Neural cell (in vitro differentiated cells): ENCODE measurements around the gene FOXJ1. TPM values are rescaled to one million over a fixed set of nuclear protein-coding genes. Genes with fewer than 3 reads are reported as not detected.

ENCODE experiments used
- H2AFZ ChIP-seq: fragments of 200-600, 300-800 bp; sonication (generic), shearing (Covaris generic); 2 replicates; pipeline ENCODE4 v1.6.0; 2014; ENCODE audit warnings: low read depth, mild to moderate bottlenecking, antibody characterized with exemption, low read length, moderate library complexity
- H3F3A ChIP-seq: fragments of 200-600 bp; shearing (Covaris generic); 2 replicates; pipeline ENCODE4 v1.6.1; 2016; ENCODE audit warnings: mild to moderate bottlenecking, moderate library complexity, mixed read lengths, antibody characterized with exemption, low read length; ENCODE audit not compliant: insufficient read depth, poor library complexity, severe bottlenecking
- H3K27ac ChIP-seq: fragments of 200-600, 300-800 bp; sonication (generic), shearing (Covaris generic); 2 replicates; pipeline ENCODE4 v1.5.1; 2014; ENCODE audit warnings: mild to moderate bottlenecking, low read length, moderate library complexity
- H3K27me3 ChIP-seq: fragments of 300-800, 200-600 bp; sonication (generic), shearing (Covaris generic); 2 replicates; pipeline ENCODE4 v1.6.0; 2014; ENCODE audit warnings: mild to moderate bottlenecking, low read depth, low read length, moderate library complexity; ENCODE audit not compliant: insufficient read depth
- H3K36me3 ChIP-seq: fragments of 300-800, 200-600 bp; sonication (generic), shearing (Covaris generic); 2 replicates; pipeline ENCODE4 v1.5.1; 2014; ENCODE audit warnings: mild to moderate bottlenecking, antibody characterized with exemption, low read length, moderate library complexity; ENCODE audit not compliant: insufficient read depth
- H3K4me2 ChIP-seq: fragments of 300-800, 200-600 bp; sonication (generic), shearing (Covaris generic); 2 replicates; pipeline ENCODE4 v1.6.0; 2014; ENCODE audit warnings: mild to moderate bottlenecking, low read length
- H3K4me3 ChIP-seq: fragments of 300-800, 200-600 bp; sonication (generic), shearing (Covaris generic); 2 replicates; pipeline ENCODE4 v1.5.1; 2014; ENCODE audit warnings: mild to moderate bottlenecking, low read length, moderate library complexity
- H3K79me2 ChIP-seq: fragments of 200-600 bp; shearing (Covaris generic); replicated peaks from 2 replicates; pipeline ENCODE4 v1.6.0; 2014; ENCODE audit warnings: mild to moderate bottlenecking, low read length, moderate library complexity; ENCODE audit not compliant: insufficient read depth
- H3K9ac ChIP-seq: fragments of 300-800, 200-600 bp; sonication (generic), shearing (Covaris generic); 2 replicates; pipeline ENCODE4 v1.6.1; 2016; ENCODE audit warnings: mild to moderate bottlenecking, low read length, mixed read lengths
- H3K9me2 ChIP-seq: fragments of 200-600 bp; shearing (Covaris generic); 2 replicates; pipeline ENCODE4 v1.6.1; 2016; ENCODE audit warnings: mild to moderate bottlenecking, low read length, mixed read lengths; ENCODE audit not compliant: insufficient read depth
- H3K9me3 ChIP-seq: fragments of 200-600, 300-800 bp; sonication (generic), shearing (Covaris generic); 2 replicates; pipeline ENCODE4 v1.6.1; 2016; ENCODE audit warnings: mild to moderate bottlenecking, mixed run types, low read length, moderate library complexity, mixed read lengths
- H4K20me1 ChIP-seq: fragments of 200-600 bp; shearing (Covaris generic); 2 replicates; pipeline ENCODE4 v1.6.1; 2016; ENCODE audit warnings: mild to moderate bottlenecking, mixed run types; ENCODE audit not compliant: insufficient read depth
- CTCF ChIP-seq: fragments of 450-650 bp; IDR thresholded peaks from 2 replicates; pipeline ENCODE4 v1.5.1; 2014; ENCODE audit warnings: antibody characterized with exemption, mild to moderate bottlenecking, moderate library complexity; ENCODE audit not compliant: poor library complexity, severe bottlenecking
- EP300 ChIP-seq: fragments of 450-650 bp; conservative IDR thresholded peaks from 2 replicates; pipeline ENCODE4 v1.6.1; 2014; ENCODE audit warnings: antibody characterized with exemption, mild to moderate bottlenecking, moderate library complexity; ENCODE audit not compliant: poor library complexity, severe bottlenecking
- EZH2 ChIP-seq: fragments of 200-600, 300-800 bp; shearing (Covaris generic), sonication (generic); IDR thresholded peaks from 2 replicates; pipeline ENCODE4 v1.6.1; 2014; ENCODE audit warnings: antibody characterized with exemption, low read length, borderline replicate concordance, mild to moderate bottlenecking; ENCODE audit not compliant: insufficient read depth, poor library complexity, severe bottlenecking
- MXI1 ChIP-seq: fragments of 450-650 bp; conservative IDR thresholded peaks from 2 replicates; pipeline ENCODE4 v1.6.1; 2014; ENCODE audit warnings: antibody characterized with exemption, mild to moderate bottlenecking; ENCODE audit not compliant: poor library complexity, severe bottlenecking
- POLR2AphosphoS5 ChIP-seq: IDR thresholded peaks from 2 replicates; pipeline ENCODE4 v1.6.1; 2012
- RAD21 ChIP-seq: fragments of 450-650 bp; conservative IDR thresholded peaks from 2 replicates; pipeline ENCODE4 v1.6.1; 2014; ENCODE audit warnings: antibody characterized with exemption, mild to moderate bottlenecking, moderate library complexity
- REST ChIP-seq: IDR thresholded peaks from 2 replicates; pipeline ENCODE4 v1.6.1; 2012; ENCODE audit warnings: borderline replicate concordance
- SMC3 ChIP-seq: fragments of 450-650 bp; conservative IDR thresholded peaks from 2 replicates; pipeline ENCODE4 v1.6.1; 2014; ENCODE audit warnings: antibody characterized with exemption, mild to moderate bottlenecking, moderate library complexity; ENCODE audit not compliant: poor library complexity
- TAF1 ChIP-seq: IDR thresholded peaks from 2 replicates; pipeline ENCODE4 v1.6.1; 2012; ENCODE audit warnings: low read depth
- polyA plus RNA-seq: library from polyadenylated mRNA; depleted of rRNA; stranded (reverse); fragments of >200 nt; gene quantifications from 2 replicates; pipeline ENCODE4 v1.2.3, GENCODE V29; 2014

The FOXJ1 gene
- polyA plus RNA-seq, 1 donor from 2014 or later: 0.56 TPM

DNA sequence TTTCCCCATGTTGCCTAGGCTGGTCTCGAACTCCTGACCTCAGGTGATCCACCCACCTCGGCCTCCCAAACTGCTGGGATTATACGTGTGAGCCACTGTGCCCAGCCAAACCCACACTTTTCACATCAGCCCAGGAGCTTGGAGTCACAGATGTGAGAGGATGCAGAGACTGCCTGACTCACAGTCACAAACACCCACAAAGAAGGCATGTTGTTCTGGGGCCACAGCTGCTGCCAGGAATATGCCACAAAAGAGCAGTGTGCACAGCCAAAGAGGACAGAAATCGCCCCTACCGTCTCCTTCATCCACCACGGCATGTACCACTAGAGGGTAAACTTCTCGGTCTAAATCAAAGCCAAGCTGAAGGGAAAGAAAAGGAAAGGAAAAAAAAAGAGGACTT, 25.1 kb upstream of the FOXJ1 start:
- Histone ChIP-seq H3K4me2 (no peak overlapping the region), H3K27ac (no peak overlapping the region), H3K79me2 (no peaks in the 10 kb centered on the region), H4K20me1 (no peaks in the 10 kb centered on the region), H3K9ac (no peak overlapping the region), H3K4me3 (no peak overlapping the region), H3K27me3 (no peaks in the 10 kb centered on the region), H2AFZ (no peak overlapping the region), H3K9me3 (no peaks in the 10 kb centered on the region), H3K9me2 (no peaks in the 10 kb centered on the region), H3F3A (no peaks in the 10 kb centered on the region), H3K36me3 (peaks cover 12% of the 10 kb centered on the region)
- TF ChIP-seq SMC3: no peak
- TF ChIP-seq POLR2AphosphoS5: no peak
- TF ChIP-seq REST: no peak
- no peak for TF ChIP-seq RAD21
- TF ChIP-seq TAF1: no peak
- TF ChIP-seq MXI1: no peak
- no peak for TF ChIP-seq EP300
- TF ChIP-seq EZH2: no peak
- no peak for TF ChIP-seq CTCF

DNA sequence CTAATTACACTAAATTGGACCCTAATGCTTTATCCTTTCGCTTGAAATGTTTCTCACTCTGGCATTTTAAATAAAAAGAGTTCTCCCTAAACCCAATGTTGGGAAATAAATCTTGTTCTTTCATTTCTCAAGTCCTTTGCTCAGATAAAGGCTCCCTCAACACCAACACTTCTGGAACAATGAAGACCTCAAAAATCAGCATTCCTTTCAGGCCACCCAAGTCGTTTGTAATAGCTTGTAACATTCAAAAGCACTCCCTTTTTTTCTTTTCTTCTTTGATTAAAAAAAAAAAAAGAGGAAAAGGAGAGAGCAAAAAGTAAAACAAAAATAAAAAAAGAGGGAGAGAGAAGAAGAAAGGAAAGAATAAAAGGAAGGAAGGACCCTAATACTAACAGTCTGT, 23.3 kb upstream of the FOXJ1 start:
- no peak overlapping the region for H3K27ac ChIP-seq
- H3K4me2 ChIP-seq: no peak overlapping the region
- H3K27me3 ChIP-seq: no peaks in the 10 kb centered on the region
- TF ChIP-seq TAF1 (no peak), REST (no peak), EP300 (no peak), EZH2 (no peak), MXI1 (no peak), CTCF (no peak), POLR2AphosphoS5 (no peak), SMC3 (no peak)
- no peaks in the 10 kb centered on the region for H3K79me2 ChIP-seq
- H3F3A ChIP-seq: no peaks in the 10 kb centered on the region
- no peaks in the 10 kb centered on the region for H3K9me3 ChIP-seq
- no peaks in the 10 kb centered on the region for H4K20me1 ChIP-seq
- H3K36me3 ChIP-seq: peaks cover 13% of the 10 kb centered on the region
- no peak overlapping the region for H2AFZ ChIP-seq
- H3K9ac ChIP-seq: no peak overlapping the region
- H3K4me3 ChIP-seq: no peak overlapping the region
- no peaks in the 10 kb centered on the region for H3K9me2 ChIP-seq
